ENCODE measurements around the gene PLS3. TPM values are rescaled to one million over a fixed set of nuclear protein-coding genes. Genes with fewer than 3 reads are reported as not detected.

Gene PLS3
- total and polyA plus RNA-seq, 2 of the 4 experiments (the other 2 are of a cell fraction), result 158 to 252 TPM

- H2AK9ac ChIP-seq (replicated peaks; ENCODE audit: low read depth, low read length, poor library complexity), result no peak overlapping the region
- no peak overlapping the region for H4K8ac ChIP-seq (ENCODE audit: low read depth in 2 of 2, low read length in 2 of 2)
- no peak overlapping the region for H2BK20ac ChIP-seq (ENCODE audit: low read depth, low read length)
- no peak overlapping the region for H2BK120ac ChIP-seq (ENCODE audit: low read depth, low read length)
- no peak overlapping the region for H2AK5ac ChIP-seq (ENCODE audit: low read depth, low read length)
- H3K56ac ChIP-seq (ENCODE audit: extremely low read depth, insufficient read depth, low read length), result no peak overlapping the region
- intact Hi-C loops (cut with micrococcal nuclease), result no loop called here
- dilution Hi-C loops (cut with HindIII; ENCODE audit: low sequenced_read_pairs, unreplicated experiment), result no loop called here
- H3K4me2 ChIP-seq (ENCODE audit: low read depth, low read length), result no peak overlapping the region
- H3K14ac ChIP-seq (replicated peaks; ENCODE audit: low read depth, low read length), result no peak overlapping the region
- H2AFZ ChIP-seq (replicated peaks; ENCODE audit: low read length, poor library complexity), result no peak overlapping the region
- in situ Hi-C loops (cut with MboI; ENCODE audit: low sequenced_read_pairs), result no loop called here
- H3K79me1 ChIP-seq (ENCODE audit: low read depth in 1 of 2, low read length in 2 of 2), result no peaks in the 10 kb centered on the region
- no peak overlapping the region for H3K18ac ChIP-seq (ENCODE audit: low read depth, low read length)
- H4K20me1 ChIP-seq (ENCODE audit: insufficient read depth, low read length), result no peaks in the 10 kb centered on the region
- no peak overlapping the region for H2BK15ac ChIP-seq (ENCODE audit: low read depth, low read length)
- H3K23ac ChIP-seq (ENCODE audit: low read depth, low read length), result no peak overlapping the region
- TF ChIP-seq POLR2A (IDR thresholded peaks at IDR 0.05; ENCODE audit: low read depth, low read length), result no peak
- no peak for TF ChIP-seq BHLHE40 (IDR thresholded peaks at IDR 0.05; ENCODE audit: low read depth, low read length)
- TF ChIP-seq SMC3 (IDR thresholded peaks at IDR 0.05; ENCODE audit: low read depth, low read length), result no peak
- TF ChIP-seq NFE2L2 (IDR thresholded peaks at IDR 0.05; ENCODE audit: low read depth, low read length), result no peak
- no peak for TF ChIP-seq RAD21 (IDR thresholded peaks at IDR 0.05; ENCODE audit: low read length)
- TF ChIP-seq RFX5 (IDR thresholded peaks at IDR 0.05; ENCODE audit: low read depth, low read length), result no peak
- TF ChIP-seq CEBPB (IDR thresholded peaks at IDR 0.05; ENCODE audit: low read depth, low read length), result no peak
- TF ChIP-seq CTCF (conservative IDR thresholded peaks at IDR 0.05; ENCODE audit: low read depth, low read length), result no peak
- TF ChIP-seq RCOR1 (IDR thresholded peaks at IDR 0.05; ENCODE audit: insufficient replicate concordance, low read length), result no peak
- no peak for TF ChIP-seq USF2 (IDR thresholded peaks at IDR 0.05; ENCODE audit: low read depth, low read length)
- no peak for TF ChIP-seq FOS (IDR thresholded peaks at IDR 0.05; ENCODE audit: low read depth, low read length)
- TF ChIP-seq ELK1 (IDR thresholded peaks at IDR 0.05; ENCODE audit: borderline replicate concordance, low read depth, low read length), result no peak
- no peaks in the 10 kb centered on the region for H3K36me3 ChIP-seq (ENCODE audit: control insufficient read depth, insufficient read depth, low read length)
- ChIA-PET POLR2A (ENCODE audit: unreplicated experiment) (no interaction called here), CTCF (no interaction called here)
- DNase-seq (no peak), ATAC-seq (ENCODE audit: low read depth) (no peak)
- BruUV-seq (replicated peaks), result no TSS peak
- H4K5ac ChIP-seq (ENCODE audit: low read depth, low read length), result no peak overlapping the region
- H3K4me3 ChIP-seq (ENCODE audit: insufficient read depth, low read depth, low read length), result no peak overlapping the region
- 93% methylated on average over 2 of the region's 7 CpGs; no CpG with 5 or more reads in 1 of the 2 experiments for WGBS, 2 experiments (ENCODE audit: extremely low coverage in 2 of 2, insufficient read length in 1 of 2)
- H3K27me3 ChIP-seq (ENCODE audit: control insufficient read depth, insufficient read depth, low read length), result no peaks in the 10 kb centered on the region
- H3K4ac ChIP-seq (ENCODE audit: low read depth, low read length), result no peak overlapping the region
- H3K4me1 ChIP-seq (ENCODE audit: control insufficient read depth, insufficient read depth, low read length), result no peaks in the 10 kb centered on the region
- H3K9ac ChIP-seq (ENCODE audit: low read depth, low read length), result no peak overlapping the region
- no peak overlapping the region for H2BK5ac ChIP-seq (ENCODE audit: low read depth, low read length, poor library complexity, severe bottlenecking)
- H4K91ac ChIP-seq (ENCODE audit: insufficient read depth, low read depth, low read length), result no peak overlapping the region
- H3K9me1 ChIP-seq (ENCODE audit: insufficient read depth, low read length), result no peaks in the 10 kb centered on the region
- H3K9me3 ChIP-seq (ENCODE audit: control insufficient read depth, insufficient read depth, low read length), result no peaks in the 10 kb centered on the region
- no peak overlapping the region for H3K27ac ChIP-seq (ENCODE audit: insufficient read depth, low read length)
These were observed 35.5 kb upstream of the PLS3 start for GRCh38 chrX:115525486-115525885.

Data from IMR-90 (cell line).